Left renal cortex interstitium (tissue), 4 donors: Measurements from ENCODE around the gene C9orf78. TPM values are rescaled to one million over a fixed set of nuclear protein-coding genes. Genes with fewer than 3 reads are reported as not detected.
A peak's percentile ranks its signal among the peaks of the same experiment; 100 is the strongest.

Experiments used
- DNase-seq, 4 donors: peaks; one replicate each; pipeline ENCODE4 v3.0.0-alpha.2; 2013; ENCODE audit warnings: low read depth in 4 of 4, low spot score in 2 of 4, missing footprints in 1 of 4
- polyA plus RNA-seq, 4 donors: library from polyadenylated mRNA; unstranded; fragments of 120-200 nt; gene quantifications; one replicate each; pipeline ENCODE4 v1.2.1, GENCODE V29; 2013; ENCODE audit not compliant: insufficient read length in 4 of 4

Gene C9orf78
- polyA plus RNA-seq, 4 donors, result 65.4 to 88.4 (median 69.8) TPM

GRCh38 chr9:129848712-129849441, 13.8 kb upstream of the C9orf78 start:
- no peak for DNase-seq

GRCh38 chr9:129845373-129845772, 10.3 kb upstream of the C9orf78 start:
- DNase-seq, result no peak

GRCh38 chr9:129841071-129841470, 6.0 kb upstream of the C9orf78 start:
- no peak for DNase-seq

- DNase-seq, result no peak
These were observed 5.0 kb upstream of the C9orf78 start for GRCh38 chr9:129840034-129840433.

- DNase-seq, result no peak
These were observed 4.4 kb upstream of the C9orf78 start for GRCh38 chr9:129839324-129840023.

- DNase-seq, result no peak
These were observed 3.7 kb upstream of the C9orf78 start for GRCh38 chr9:129838707-129839259.

- DNase-seq, result no peak
These were observed 1.4 kb upstream of the C9orf78 start for GRCh38 chr9:129836311-129837007.

GRCh38 chr9:129835860-129836223, 767 bp upstream of the C9orf78 start:
- no peak for DNase-seq

GRCh38 chr9:129834489-129835127, 467 bp downstream of the C9orf78 start:
- peak in 1 of 4 donors; percentile 36 for DNase-seq

GRCh38 chr9:129832982-129833381, 2.1 kb downstream of the C9orf78 start:
- no peak for DNase-seq

GRCh38 chr9:129828969-129829368, 6.1 kb downstream of the C9orf78 start:
- no peak for DNase-seq

GRCh38 chr9:129828051-129828450, 7.0 kb downstream of the C9orf78 start:
- DNase-seq, result no peak

- no peak for DNase-seq
These were observed 8.3 kb downstream of the C9orf78 start for GRCh38 chr9:129826759-129827158.

GRCh38 chr9:129826344-129826743, 8.7 kb downstream of the C9orf78 start:
- no peak for DNase-seq

GRCh38 chr9:129823935-129824601, 11.0 kb downstream of the C9orf78 start, which contains the start of gene TOR1A:
Gene TOR1A (minus strand): TSS chr9:129824136. CDS start chr9:129824085, 51 bp downstream.
- peak; percentile 79 to 89 (median 83) for DNase-seq

GRCh38 chr9:129823542-129823934, 11.5 kb downstream of the C9orf78 start:
- DNase-seq, result no peak

- no peak for DNase-seq
These were observed 12.1 kb downstream of the C9orf78 start for GRCh38 chr9:129822898-129823541.

GRCh38 chr9:129816501-129817435, 18.3 kb downstream of the C9orf78 start:
- DNase-seq, result no peak

- DNase-seq, result no peak
These were observed 19.8 kb downstream of the C9orf78 start for GRCh38 chr9:129815278-129815677.
